Daoy (cell line): Measurements from ENCODE around the gene ZNF296. TPM values are rescaled to one million over a fixed set of nuclear protein-coding genes. Genes with fewer than 3 reads are reported as not detected.

ENCODE experiments used
- DNase-seq: peaks from one replicate; pipeline ENCODE4 v3.0.0-alpha.2; 2015; ENCODE audit warnings: low read depth
- total RNA-seq: library from RNA; depleted of rRNA; stranded (reverse); fragments of >200 nt; shearing (Covaris generic); gene quantifications from 2 replicates; pipeline ENCODE4 v1.2.3, GENCODE V29; 2014

ZNF296 gene
- total RNA-seq, 1 experiment from 2014 or later = not detected

DNA sequence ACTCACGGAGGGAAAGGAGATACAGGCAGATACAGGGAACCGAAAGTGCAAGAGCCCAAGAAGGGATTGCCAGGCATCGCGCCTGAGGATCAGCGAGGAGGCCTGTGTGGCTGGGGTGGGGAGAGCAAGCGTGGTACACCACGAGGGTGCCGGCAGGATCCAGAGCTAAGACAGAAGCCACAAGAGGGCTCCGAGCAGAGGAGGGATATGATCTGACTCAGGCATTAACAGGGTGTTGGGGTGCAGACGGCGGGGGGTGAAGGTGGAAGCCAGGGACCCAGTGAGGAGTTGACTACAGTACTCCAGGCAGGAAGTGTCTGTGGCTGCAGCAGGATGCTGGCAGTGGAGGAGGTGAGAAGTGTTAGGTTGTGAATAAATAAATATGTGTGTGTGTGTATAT lies 11.3 kb upstream of the ZNF296 start:
- DNase-seq = no peak

- no peak for DNase-seq
Measured at GRCh38 chr19:45086480-45086879, 10.2 kb upstream of the ZNF296 start.

GRCh38 chr19:45082170-45082569 lies 5.9 kb upstream of the ZNF296 start:
- DNase-seq = no peak

GRCh38 chr19:45079911-45080370 lies 3.7 kb upstream of the ZNF296 start:
- DNase-seq = no peak

- peak; percentile 86 for DNase-seq
Measured at GRCh38 chr19:45079063-45079910, 3.0 kb upstream of the ZNF296 start, which contains the start of gene GEMIN7. Gene GEMIN7 (plus strand): TSS chr19:45079260. CDS start chr19:45090115, 10,855 bp downstream.

- DNase-seq = no peak
Measured at GRCh38 chr19:45078390-45079062, 2.2 kb upstream of the ZNF296 start.

- no peak for DNase-seq
Measured at GRCh38 chr19:45076851-45077730, 813 bp upstream of the ZNF296 start.

GRCh38 chr19:45075301-45076028 lies 813 bp downstream of the ZNF296 start:
- peak; percentile 71 for DNase-seq

- DNase-seq = no peak
Measured at GRCh38 chr19:45074744-45075300, 1.5 kb downstream of the ZNF296 start.

DNA sequence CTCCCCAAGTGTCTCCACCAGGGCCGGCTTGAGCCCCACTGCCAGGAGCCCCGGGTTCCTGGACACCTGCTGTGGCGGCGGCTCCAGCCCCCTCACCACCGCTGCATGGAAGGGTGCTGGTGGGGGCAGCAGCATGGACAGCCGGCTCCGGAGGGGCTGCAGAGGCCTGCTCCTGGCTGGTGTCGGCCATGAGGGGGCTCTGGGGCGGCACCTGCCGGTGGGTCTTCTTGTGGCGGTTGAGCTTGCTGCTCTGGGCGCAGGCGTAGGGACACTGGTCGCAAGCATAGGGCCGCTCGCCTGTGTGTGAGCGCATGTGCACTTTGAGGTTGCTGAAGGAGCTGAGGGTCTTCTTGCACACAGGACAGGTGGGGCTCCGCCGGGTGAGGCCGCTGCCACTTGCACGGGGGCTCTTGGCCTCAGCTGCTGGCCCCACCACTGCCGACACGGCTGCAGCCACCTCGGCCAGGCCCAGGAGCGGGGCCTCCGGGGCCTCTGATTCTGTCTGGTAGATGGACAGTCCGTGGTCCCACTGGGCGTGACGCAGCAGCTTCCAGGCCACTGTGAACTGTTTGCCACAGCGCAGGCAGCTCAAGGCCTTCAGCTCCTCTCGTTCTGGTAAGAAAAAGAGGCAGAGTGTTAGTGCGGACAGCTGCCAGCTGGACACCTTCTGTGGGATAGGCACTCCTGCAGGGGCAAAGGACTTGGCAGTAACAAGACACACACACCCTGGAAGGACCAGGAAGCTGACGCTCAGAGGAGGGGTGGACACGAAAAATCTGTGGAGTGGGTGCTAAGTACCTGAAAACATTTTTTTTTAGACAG lies 4.1 kb downstream of the ZNF296 start:
- no peak for DNase-seq

- no peak for DNase-seq
Measured at GRCh38 chr19:45071545-45071938, 4.7 kb downstream of the ZNF296 start.

DNA sequence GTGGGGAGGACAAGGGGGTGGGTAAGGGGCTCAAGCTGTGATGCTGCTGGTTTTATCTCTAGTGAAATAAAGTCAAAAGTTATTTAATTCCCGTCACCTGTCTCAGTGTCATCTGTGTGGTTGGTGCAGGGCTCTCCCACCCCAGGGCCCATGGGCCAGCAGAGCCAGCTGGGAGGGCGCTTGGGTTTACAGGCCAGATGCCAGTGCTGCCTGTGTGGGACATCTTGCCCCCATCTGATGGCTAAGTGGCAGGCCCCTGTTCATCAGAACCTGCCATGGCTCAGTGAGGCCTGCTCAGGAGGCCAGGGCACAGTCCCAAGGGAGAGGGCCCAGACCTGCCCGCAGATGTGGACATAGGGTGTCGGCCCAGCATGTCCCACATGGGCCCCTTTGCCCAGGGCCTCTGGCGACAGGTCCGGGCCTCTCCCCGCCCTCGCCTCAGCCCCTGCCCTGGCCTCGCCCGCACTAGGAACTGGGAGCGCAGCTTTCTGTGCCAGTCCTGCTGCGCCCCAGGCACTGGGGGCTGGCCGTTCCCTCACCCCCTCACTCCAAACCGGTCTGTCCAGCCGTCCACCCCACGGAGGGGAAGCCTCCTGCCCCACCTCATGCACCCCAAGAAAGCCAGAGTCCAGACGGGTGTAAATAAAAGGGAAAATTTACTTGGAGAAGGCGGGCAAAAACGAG lies 5.3 kb downstream of the ZNF296 start:
- no peak for DNase-seq

DNA sequence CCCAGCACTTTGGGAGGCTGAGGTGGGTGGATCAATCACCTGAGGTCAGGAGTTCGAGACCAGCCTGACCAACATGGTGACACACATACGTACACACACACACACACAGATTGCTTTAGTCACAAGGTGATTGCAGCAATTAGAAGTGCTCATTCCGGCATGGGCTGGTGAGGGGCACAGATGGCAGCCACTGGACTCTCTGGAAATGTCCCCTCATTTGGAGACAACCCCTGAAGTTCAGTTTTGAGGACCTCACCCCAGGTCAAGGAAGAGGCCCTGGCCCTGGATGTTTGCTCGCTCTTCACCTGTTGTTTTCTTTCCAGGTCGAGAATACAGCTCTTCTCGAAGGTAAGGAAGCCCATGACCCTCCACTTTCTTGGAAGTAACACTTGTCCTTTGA lies 6.1 kb downstream of the ZNF296 start:
- no peak for DNase-seq

- peak; percentile 49 for DNase-seq
Measured at GRCh38 chr19:45069056-45069455, 7.2 kb downstream of the ZNF296 start.

GRCh38 chr19:45068041-45068440 lies 8.2 kb downstream of the ZNF296 start:
- DNase-seq = no peak

DNA sequence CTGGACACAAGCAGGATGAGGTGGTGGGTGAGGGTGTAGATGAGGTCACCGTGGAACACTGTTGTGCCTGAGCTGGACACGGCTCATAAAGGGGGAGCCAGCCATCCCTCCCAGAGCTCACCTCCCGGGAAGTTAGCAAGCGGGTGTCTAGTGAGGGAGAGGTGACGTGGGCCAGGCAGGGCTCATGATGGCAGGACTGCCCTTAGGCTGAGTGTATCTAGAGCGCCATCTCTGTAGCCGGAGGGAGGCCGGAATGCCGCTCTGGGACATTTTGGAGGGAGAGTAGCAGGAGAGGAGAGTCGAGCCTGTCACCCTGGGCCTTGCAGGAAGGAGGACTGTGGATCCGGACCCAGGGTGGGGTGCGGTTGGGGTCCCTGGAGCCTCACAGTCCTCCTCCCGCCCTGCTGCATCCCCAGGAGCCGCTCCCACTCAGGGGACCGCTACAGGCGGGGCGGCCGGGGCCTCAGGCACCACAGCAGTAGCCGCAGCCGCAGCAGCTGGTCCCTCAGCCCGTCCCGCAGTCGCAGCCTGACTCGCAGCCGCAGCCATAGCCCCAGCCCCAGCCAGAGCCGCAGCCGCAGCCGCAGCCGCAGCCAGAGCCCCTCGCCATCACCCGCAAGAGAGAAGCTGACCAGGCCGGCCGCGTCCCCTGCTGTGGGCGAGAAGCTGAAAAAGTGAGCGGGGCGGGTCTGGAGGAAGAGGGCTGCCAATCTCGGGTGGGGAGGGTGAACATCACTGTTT lies 9.2 kb downstream of the ZNF296 start:
- DNase-seq = no peak

- DNase-seq = no peak
Measured at GRCh38 chr19:45063851-45064801, 12.2 kb downstream of the ZNF296 start.

DNA sequence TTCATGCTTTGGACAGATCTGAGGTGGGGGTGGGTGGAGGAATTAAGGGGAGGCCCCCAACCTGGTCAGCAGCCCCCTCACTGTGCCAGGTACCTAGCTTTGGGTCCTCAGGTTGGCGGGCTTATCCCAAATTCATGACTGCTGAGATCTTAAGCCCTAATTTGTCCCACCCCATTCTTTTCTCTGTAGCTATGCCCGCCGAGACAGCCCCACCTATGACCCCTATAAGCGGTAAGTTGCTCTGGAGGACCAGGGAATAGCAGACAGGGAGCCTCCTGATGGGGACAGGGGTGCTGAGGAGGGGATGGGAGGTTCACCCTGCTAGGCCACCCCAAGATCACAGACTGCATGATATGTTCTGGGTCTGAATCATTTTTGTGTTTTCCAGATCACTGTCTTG lies 14.3 kb downstream of the ZNF296 start:
- DNase-seq = no peak
